ENCODE data around the gene RAVER1. TPM values are rescaled to one million over a fixed set of nuclear protein-coding genes. Genes with fewer than 3 reads are reported as not detected.

The RAVER1 gene
- total and polyA plus RNA-seq, 9 of the 15 experiments (the other 6 are each of a cell fraction or from before 2014, with no cell fraction given) = 0.06 to 113 (median 7.0) TPM

- TF ChIP-seq PATZ1 (CRISPR knock-in tag; IDR thresholded peaks at IDR 0.05; ENCODE audit: borderline replicate concordance) (no peak), SMAD4 (CRISPR knock-in tag; conservative IDR thresholded peaks at IDR 0.05) (no peak; the same call in 1 of the 2 replicates), CHD4 (IDR thresholded peaks at IDR 0.05; ENCODE audit: insufficient read depth, insufficient replicate concordance, low read depth, low read length, poor library complexity, severe bottlenecking) (peak; percentile 58), TSHZ1 (CRISPR knock-in tag; IDR thresholded peaks at IDR 0.05) (no peak), KLF13 (tag; IDR thresholded peaks at IDR 0.05; ENCODE audit: borderline replicate concordance, low read depth) (no peak), MAZ (CRISPR knock-in tag; conservative IDR thresholded peaks at IDR 0.05 in 1 of 2, IDR thresholded peaks at IDR 0.05 in 1 of 2) (no peak), RB1 (IDR thresholded peaks at IDR 0.05; ENCODE audit: low read depth) (no peak), GTF2F1 (IDR thresholded peaks at IDR 0.05; ENCODE audit: low read depth, low read length) (no peak), FOSL1 (tag; conservative IDR thresholded peaks at IDR 0.05) (peak; percentile 60), MCM2 (IDR thresholded peaks at IDR 0.05; ENCODE audit: low read depth) (no peak), TFE3 (CRISPR knock-in tag; IDR thresholded peaks at IDR 0.05) (no peak), BDP1 (IDR thresholded peaks at IDR 0.05; ENCODE audit: insufficient read depth, insufficient read length) (no peak), MAFF (IDR thresholded peaks at IDR 0.05; ENCODE audit: low read length) (no peak), ZNF436 (CRISPR knock-in tag; IDR thresholded peaks at IDR 0.05) (no peak), DIDO1 (tag; IDR thresholded peaks at IDR 0.05; ENCODE audit: low read depth) (peak; percentile 46; the same call in 1 of the 2 replicates), ARID1B (IDR thresholded peaks at IDR 0.05) (peak; percentile 46), PRPF4 (IDR thresholded peaks at IDR 0.05; ENCODE audit: insufficient read depth, low read depth, low read length, poor library complexity, severe bottlenecking) (no peak)
- TF ChIP-seq, protein P1, sequence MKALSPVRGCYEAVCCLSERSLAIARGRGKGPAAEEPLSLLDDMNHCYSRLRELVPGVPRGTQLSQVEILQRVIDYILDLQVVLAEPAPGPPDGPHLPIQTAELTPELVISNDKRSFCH (CRISPR knock-in tag; IDR thresholded peaks at IDR 0.05) = no peak
- TF ChIP-seq, protein P1 (tag; IDR thresholded peaks at IDR 0.05) = peak; percentile 33; the same call in 1 of the 2 replicates
Measured at GRCh38 chr19:10305139-10305806, 28.1 kb downstream of the RAVER1 start (continued).

Data from K562 (cell line).